Neural progenitor cell (in vitro differentiated cells): Measurements from ENCODE around the gene PYCR2.

Source experiments
- CTCF ChIP-seq: fragments of 200-600 bp; sonication (generic); IDR thresholded peaks from 2 replicates; pipeline ENCODE4 v1.5.1; 2017; ENCODE audit warnings: antibody characterized with exemption, mild to moderate bottlenecking
- EZH2 ChIP-seq: fragments of 200-600 bp; sonication (generic); IDR thresholded peaks from 2 replicates; pipeline ENCODE4 v1.6.1; 2017; ENCODE audit warnings: antibody characterized with exemption, mild to moderate bottlenecking, moderate library complexity

GRCh38 chr1:225909477-225909876 lies 14.6 kb downstream of the PYCR2 start:
- no peak for TF ChIP-seq EZH2
- no peak for TF ChIP-seq CTCF
